Left ventricle myocardium inferior (tissue), 1 donor: ENCODE results near the gene SRMS. TPM values are rescaled to one million over a fixed set of nuclear protein-coding genes. Genes with fewer than 3 reads are reported as not detected.
A peak's percentile ranks its signal among the peaks of the same experiment; 100 is the strongest.

Experiments used
- DNase-seq: peaks from one replicate; pipeline ENCODE4 v3.0.0-alpha.2; 2020
- H3K27ac ChIP-seq: fragments of 200-600 bp; replicated peaks from 2 replicates; pipeline ENCODE4 v1.8.0; 2021
- H3K27me3 ChIP-seq: fragments of 200-600 bp; 2 replicates; pipeline ENCODE4 v1.8.0; 2021; ENCODE audit warnings: low read depth
- H3K36me3 ChIP-seq: fragments of 200-600 bp; 2 replicates; pipeline ENCODE4 v1.8.0; 2021
- H3K4me1 ChIP-seq: fragments of 200-600 bp; 2 replicates; pipeline ENCODE4 v1.8.0; 2021
- H3K4me3 ChIP-seq: fragments of 200-600 bp; 2 replicates; pipeline ENCODE4 v1.8.0; 2021; ENCODE audit warnings: mild to moderate bottlenecking, moderate library complexity
- H3K9me3 ChIP-seq: fragments of 200-600 bp; replicated peaks from 2 replicates; pipeline ENCODE4 v1.8.0; 2021
- intact Hi-C: fragments of 100-400 bp; cut with micrococcal nuclease; formaldehyde crosslinking; loops from one replicate; pipeline ENCODE4 v1.11.0; 2022
- total RNA-seq: library from RNA; stranded (reverse); fragmentation: NEBNext Ultra II Directional; extraction: Animal tissue kit (Norgen Biotek cat#: 25700); gene quantifications from one replicate; pipeline ENCODE4 v1.2.1, GENCODE V29; 2021
- TF ChIP-seq, protein P1 (sequence below): fragments of 200-600 bp; IDR thresholded peaks from 2 replicates; pipeline ENCODE4 v1.8.0; 2021; ENCODE audit warnings: antibody characterized with exemption, mild to moderate bottlenecking, borderline replicate concordance
- donor health status: DM: no; HTN: yes; CAD: no; lungs with severe emphysema.

The SRMS gene
- total RNA-seq, 1 donor from 2014 or later, result not detected

DNA sequence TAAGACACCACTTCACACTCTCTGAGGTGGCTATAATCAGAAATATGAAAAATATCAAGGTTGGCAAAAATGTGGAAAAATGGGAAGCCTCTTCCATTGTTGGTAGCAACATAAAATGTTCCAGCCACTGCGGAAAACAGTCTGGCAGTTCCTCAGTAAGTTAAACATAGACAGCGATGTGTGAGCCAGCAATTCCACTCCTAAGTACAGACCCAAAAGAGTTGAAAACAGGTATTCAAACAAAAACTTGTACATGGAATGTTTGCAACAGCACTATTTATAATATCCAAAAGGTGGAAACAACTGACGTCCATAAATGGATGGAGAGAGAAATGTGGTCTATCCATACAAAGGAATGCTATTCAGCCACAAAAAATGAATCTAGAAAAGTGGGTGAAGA, 34.3 kb downstream of the SRMS start:
- peaks cover 3% of the 10 kb centered on the region for H3K27me3 ChIP-seq
- H3K36me3 ChIP-seq, result no peaks in the 10 kb centered on the region
- TF ChIP-seq, protein P1, sequence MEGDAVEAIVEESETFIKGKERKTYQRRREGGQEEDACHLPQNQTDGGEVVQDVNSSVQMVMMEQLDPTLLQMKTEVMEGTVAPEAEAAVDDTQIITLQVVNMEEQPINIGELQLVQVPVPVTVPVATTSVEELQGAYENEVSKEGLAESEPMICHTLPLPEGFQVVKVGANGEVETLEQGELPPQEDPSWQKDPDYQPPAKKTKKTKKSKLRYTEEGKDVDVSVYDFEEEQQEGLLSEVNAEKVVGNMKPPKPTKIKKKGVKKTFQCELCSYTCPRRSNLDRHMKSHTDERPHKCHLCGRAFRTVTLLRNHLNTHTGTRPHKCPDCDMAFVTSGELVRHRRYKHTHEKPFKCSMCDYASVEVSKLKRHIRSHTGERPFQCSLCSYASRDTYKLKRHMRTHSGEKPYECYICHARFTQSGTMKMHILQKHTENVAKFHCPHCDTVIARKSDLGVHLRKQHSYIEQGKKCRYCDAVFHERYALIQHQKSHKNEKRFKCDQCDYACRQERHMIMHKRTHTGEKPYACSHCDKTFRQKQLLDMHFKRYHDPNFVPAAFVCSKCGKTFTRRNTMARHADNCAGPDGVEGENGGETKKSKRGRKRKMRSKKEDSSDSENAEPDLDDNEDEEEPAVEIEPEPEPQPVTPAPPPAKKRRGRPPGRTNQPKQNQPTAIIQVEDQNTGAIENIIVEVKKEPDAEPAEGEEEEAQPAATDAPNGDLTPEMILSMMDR, result no peak
- intact Hi-C loops, result no loop called here
- H3K4me1 ChIP-seq, result peaks cover 10% of the 10 kb centered on the region
- H3K4me3 ChIP-seq, result no peak overlapping the region
- DNase-seq, result no peak
- no peaks in the 10 kb centered on the region for H3K9me3 ChIP-seq
- H3K27ac ChIP-seq, result no peak overlapping the region

DNA sequence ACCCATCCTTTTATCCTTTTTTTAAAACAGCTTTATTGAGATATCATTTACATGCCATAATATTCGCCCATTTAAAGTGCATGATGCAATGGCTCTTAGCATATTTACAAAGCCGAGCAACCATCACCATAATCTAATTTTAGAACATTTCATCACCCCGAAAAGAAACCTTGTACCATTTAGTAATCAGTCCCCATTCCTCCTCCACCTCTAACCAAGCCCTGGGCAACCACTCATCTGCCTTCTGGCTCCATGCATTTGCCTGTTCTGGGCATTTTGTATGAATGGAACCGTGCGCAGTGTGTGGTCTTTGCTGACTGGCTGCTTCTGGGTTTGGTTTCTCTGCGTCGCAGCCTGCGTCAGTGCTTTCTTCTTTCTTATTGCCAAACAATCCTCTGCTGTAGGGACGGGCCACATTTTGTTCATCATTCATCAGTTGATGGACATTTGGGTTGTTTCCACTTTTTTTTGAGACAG, 38.4 kb downstream of the SRMS start:
- TF ChIP-seq, protein P1, result no peak
- DNase-seq, result no peak
- peaks cover 16% of the 10 kb centered on the region for H3K27me3 ChIP-seq
- H3K36me3 ChIP-seq, result no peaks in the 10 kb centered on the region
- peaks cover 10% of the 10 kb centered on the region for H3K4me1 ChIP-seq
- H3K27ac ChIP-seq, result peak overlapping the region; percentile 47
- no peak overlapping the region for H3K4me3 ChIP-seq
- intact Hi-C loops, result no loop called here
- H3K9me3 ChIP-seq, result peaks cover 22% of the 10 kb centered on the region

DNA sequence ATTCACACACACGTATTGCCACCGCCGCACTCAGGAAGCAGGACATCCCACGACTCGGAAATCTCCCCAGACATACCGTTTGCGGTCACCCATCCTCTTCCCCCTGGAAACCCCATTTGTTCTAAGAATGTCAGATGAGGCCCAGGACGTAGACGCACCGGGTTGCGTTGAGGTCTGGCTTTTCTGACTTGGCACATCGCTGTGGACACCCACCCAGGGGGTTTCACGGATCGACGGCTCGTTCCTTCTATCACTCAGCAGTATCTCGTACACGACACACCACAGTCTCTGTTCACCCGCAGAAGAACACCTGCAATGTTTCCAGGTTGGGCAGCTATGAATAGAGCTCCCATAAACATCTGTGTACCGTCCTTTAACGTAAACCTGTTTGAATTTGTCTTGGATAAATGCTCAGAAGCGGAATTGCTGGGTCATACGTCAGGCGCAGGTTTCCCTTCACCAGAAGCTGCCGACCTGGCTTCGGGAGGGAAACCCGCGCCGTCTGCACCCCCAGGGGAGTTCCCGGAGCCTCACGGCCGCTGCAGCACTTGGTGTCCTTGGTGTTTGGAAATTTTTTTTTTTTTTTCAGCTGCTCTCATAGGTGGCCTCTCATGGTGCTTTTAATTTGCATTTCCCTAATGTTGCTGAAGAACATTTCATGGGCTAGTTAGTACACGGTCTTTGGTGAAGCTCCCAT, 39.3 kb downstream of the SRMS start:
- intact Hi-C loops, result no loop called here
- no peak for DNase-seq
- H3K4me1 ChIP-seq, result peaks cover 10% of the 10 kb centered on the region

DNA sequence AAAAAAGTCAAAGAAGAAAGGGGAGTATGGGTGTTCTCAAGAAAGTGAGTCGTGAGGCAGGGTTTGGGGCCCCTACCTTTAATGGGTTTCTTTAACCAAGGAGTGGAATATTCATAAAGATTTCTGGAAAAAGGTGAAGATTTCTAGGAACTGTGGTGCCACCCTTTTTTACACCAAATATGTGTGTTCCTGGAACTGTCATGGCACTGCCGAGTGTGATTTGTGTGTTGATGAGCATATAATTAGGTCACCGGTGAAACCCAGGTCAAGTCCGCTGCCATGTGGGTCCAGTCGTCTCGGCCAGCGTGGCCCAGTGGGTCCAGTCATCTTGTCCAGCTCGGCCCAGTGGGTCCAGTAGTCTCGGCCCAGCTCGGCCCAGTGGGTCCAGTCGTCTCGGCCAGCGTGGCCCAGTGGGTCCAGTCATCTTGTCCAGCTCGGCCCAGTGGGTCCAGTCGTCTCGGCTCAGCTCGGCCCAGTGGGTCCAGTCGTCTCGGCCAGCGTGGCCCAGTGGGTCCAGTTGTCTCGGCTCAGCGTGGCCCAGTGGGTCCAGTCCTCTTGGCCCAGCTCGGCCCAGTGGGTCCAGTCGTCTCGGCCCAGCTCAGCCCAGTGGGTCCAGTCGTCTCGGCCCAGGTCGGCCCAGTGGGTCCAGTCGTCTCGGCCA, 40.3 kb downstream of the SRMS start:
- no peak overlapping the region for H3K4me3 ChIP-seq

More for the DNA sequence above, 39.3 kb downstream of the SRMS start:
- H3K9me3 ChIP-seq, result peaks cover 23% of the 10 kb centered on the region
- TF ChIP-seq, protein P1, result no peak
- no peaks in the 10 kb centered on the region for H3K36me3 ChIP-seq
- peaks cover 17% of the 10 kb centered on the region for H3K27me3 ChIP-seq
- H3K4me3 ChIP-seq, result no peak overlapping the region
- no peak overlapping the region for H3K27ac ChIP-seq

DNA sequence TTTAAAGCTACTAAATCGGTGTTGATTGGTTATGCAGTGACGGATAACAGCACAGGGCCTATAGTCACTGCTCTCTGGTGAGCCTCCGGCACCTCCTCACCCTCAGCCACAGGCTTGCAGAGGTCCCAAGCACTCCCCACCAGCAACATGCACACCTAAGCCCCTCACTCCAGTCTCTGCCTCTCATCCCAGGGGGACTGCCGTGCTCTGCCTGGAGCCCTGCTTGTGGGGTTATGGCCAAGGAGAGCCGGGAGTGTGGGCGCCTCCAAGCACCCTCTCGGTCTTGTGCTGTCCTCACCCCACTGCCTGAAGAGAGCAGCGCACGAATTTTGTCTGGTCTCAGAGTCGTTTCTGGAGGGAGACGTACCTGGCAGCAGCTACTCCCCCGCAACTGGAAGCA, 41.8 kb downstream of the SRMS start:
- intact Hi-C loops, result no loop called here
- Histone ChIP-seq H3K9me3 (peaks cover 23% of the 10 kb centered on the region), H3K27me3 (peaks cover 40% of the 10 kb centered on the region), H3K27ac (no peak overlapping the region), H3K4me3 (no peak overlapping the region), H3K36me3 (no peaks in the 10 kb centered on the region), H3K4me1 (peaks cover 30% of the 10 kb centered on the region)
- no peak for DNase-seq
- TF ChIP-seq, protein P1, result no peak

More for the DNA sequence above, 40.3 kb downstream of the SRMS start:
- no peaks in the 10 kb centered on the region for H3K36me3 ChIP-seq
- H3K9me3 ChIP-seq, result peaks cover 23% of the 10 kb centered on the region
- TF ChIP-seq, protein P1, result no peak
- peaks cover 17% of the 10 kb centered on the region for H3K4me1 ChIP-seq
- DNase-seq, result no peak
- H3K27ac ChIP-seq, result no peak overlapping the region
- peaks cover 25% of the 10 kb centered on the region for H3K27me3 ChIP-seq
- intact Hi-C loops, result no loop called here
